Suppressor macrophage treated with lipopolysaccharide for 4 hours (primary cell): ENCODE data around the gene TBCK.
A peak's percentile ranks its signal among the peaks of the same experiment; 100 is the strongest.
"Not testable (repeated sequence)": the region's sequence is repeated elsewhere in the genome, so short reads cannot be mapped to it uniquely, and the experiment has no call there.

ENCODE experiments used
- DNase-seq: peaks from one replicate; pipeline ENCODE4 v3.0.0-alpha.2; 2020

Gene TBCK

DNA sequence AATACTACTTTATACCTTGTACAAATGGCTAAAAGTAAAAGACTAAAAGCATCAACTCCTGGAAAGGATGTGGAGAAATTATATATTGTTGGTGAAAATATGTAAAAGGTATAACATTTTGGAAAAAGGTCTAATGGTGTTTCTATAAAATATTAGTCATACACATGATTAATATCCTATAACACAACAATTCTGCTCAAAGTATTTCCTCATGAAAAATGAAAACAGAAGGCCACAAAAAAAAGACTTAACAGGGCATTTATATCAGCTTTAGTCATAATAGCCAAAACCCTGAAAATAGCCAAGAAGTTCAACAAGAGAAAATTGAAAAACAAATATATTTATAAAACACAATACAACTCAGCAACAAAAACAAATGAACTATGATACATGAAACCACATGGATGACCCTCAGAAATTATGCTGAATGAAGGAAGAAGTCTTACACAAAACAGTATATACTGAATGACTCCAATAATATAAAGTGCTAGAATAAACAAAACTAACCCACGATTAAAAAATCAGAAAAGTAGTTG lies 38.8 kb downstream of the TBCK start:
- DNase-seq, result no peak

DNA sequence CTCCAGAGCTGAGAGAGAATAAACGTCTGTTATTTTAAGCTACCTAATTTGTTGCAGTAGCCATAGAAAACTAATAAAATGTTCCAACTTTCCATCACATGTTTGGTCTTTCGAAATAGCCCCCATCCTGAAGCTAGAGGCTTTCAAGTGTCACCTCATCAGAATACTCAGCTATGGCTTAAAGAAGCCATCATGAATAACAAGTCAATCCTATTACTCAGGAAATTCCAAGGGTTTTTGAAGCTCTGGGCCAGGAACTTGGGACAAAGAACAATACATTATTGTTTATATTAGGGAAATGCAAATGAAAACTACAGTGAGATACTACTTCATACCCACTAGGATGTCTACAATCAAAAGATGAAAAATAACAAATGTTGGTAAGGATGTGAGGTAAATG lies 42.2 kb downstream of the TBCK start:
- no peak for DNase-seq

DNA sequence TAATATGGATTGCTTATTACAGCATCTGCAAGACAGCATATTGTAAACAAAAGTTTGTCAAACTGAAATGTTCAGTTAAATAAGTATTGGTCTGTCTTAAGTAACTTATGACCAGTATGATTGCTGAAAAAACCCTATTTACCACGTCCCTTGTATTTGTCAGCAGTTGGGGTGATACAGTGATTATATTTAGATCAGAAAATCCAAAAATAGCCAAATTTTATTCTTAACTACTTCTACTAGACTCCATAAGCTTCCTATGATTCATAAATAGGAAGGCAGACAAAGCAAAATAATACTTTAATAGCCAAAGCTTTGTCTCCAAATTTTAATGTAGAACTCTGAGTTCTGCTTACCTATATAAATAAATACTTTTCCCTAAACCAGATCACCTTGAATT lies 45.3 kb downstream of the TBCK start:
- no peak for DNase-seq

DNA sequence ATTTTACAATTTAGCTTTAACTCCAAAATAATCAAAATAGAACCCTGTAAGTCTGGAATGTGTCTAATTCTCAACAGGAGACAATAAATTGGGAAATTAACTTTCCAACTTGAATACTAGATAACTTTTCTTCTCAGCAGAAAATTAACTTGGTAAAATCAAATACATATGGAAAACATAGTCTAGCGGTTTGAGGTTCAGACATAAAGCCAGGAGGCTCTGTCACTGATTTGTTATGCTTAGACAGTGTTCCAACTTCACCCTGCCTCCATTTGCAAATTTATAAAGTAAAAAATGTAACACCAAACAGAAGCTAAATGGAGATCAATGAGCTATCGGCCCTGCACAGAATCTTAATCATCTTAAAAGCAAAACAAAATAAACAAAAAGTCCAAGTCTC lies 46.3 kb downstream of the TBCK start:
- no peak for DNase-seq

DNA sequence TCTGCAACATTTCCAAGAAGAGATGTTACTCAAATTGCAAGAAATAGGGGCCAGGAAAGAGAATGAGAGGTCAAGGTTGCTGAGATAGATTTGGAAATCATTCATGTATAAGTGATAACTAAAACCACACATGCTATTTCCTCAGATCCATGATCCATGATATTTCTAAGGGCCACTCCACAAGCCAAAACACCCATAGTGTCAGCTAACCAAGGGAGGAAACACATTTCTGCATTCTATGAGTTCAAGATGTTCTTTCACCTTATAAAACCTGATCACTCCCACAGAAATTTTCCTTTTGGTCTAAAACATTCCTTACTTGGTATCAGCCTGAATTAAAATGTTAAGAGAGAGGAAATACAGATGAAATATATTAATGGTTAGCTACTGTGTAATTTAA lies 47.2 kb downstream of the TBCK start:
- no peak for DNase-seq

DNA sequence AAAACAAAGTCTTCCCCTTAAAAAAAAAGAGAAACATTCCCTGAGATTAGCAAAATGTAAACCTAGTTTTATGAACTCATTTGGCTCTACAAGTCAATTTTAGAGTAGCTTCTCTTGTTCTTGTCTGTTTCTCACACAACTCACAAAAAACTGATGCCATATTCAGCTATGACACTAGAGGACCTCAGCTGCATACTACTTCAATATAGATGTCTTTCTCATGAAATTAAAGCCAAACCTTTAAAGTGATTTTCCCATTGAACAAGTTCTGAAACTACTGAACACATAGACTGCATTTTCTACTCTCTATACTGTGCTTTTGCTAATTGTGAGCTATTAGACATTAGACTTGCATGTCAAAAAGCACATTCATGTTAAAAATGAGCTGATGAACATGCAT lies 49.8 kb downstream of the TBCK start:
- peak; percentile 31 for DNase-seq

DNA sequence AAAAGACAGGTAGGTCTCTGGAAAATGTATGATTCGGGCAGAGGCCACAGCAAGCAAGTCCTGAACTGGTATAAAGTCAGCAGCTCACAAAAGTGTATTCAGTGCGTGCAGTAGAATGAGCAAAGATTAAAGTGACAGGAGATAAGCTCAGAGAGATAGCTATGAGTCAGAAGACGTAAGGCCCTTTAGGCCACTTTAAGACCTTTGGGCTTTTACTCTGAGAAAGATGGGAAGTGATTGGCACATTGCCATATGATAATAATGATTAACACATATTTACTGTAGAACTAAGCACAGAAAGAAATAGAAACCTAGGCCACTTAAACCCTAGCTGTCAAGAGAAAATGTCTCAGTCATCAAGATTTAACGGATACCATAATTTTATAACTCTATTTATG lies 51.7 kb downstream of the TBCK start:
- peak; percentile 4 for DNase-seq

DNA sequence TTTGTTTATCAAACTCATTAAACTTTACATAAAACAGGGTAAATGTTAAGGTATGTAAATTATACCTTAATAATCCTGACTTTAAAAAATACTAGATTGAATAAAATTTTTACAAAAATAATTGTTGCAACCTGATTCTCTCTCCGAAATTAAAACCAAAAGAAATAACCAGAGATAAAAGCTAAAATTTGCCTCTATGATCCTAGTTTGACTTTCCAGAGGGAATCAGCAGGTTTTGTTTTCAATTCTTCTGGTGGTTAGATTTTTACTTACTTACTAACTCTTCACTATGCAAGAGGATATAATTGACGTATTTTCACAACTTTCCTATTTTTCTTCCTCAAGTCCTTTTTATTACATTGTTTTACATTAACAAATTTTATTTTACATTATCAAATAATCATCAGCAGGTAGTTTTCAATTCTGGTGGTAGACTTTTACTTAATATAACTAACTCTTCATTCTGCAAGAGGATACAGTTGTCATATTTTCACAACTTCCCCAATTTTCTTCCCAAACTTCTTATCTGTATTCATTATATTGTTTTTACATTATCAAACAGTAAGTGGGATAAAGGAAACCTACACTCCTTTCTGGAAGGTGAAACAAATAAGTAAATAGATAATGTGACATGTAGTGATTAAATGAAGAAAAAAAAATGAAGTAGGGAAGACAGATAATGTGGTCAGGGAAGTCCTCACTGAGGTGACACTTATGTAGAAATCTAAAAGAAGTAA lies 52.2 kb downstream of the TBCK start:
- DNase-seq, result no peak

DNA sequence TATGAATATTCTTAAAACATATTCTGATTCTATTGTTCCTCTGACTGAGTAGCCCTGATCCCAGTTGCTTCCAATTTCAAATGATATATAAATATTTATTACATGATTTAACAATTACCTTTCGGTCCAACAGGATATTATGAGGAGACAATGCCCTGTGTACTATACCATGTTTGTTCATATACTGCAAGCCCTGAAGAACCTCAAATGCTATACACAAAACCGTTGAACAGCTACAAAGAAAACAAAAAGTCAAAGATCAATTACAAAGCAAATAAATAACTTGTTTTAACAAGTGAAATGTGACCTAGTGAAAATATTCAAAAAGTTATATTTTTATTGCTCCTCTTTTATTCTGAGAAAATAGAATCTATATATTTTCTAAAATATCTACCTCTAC lies 54.0 kb downstream of the TBCK start:
- DNase-seq, result no peak

DNA sequence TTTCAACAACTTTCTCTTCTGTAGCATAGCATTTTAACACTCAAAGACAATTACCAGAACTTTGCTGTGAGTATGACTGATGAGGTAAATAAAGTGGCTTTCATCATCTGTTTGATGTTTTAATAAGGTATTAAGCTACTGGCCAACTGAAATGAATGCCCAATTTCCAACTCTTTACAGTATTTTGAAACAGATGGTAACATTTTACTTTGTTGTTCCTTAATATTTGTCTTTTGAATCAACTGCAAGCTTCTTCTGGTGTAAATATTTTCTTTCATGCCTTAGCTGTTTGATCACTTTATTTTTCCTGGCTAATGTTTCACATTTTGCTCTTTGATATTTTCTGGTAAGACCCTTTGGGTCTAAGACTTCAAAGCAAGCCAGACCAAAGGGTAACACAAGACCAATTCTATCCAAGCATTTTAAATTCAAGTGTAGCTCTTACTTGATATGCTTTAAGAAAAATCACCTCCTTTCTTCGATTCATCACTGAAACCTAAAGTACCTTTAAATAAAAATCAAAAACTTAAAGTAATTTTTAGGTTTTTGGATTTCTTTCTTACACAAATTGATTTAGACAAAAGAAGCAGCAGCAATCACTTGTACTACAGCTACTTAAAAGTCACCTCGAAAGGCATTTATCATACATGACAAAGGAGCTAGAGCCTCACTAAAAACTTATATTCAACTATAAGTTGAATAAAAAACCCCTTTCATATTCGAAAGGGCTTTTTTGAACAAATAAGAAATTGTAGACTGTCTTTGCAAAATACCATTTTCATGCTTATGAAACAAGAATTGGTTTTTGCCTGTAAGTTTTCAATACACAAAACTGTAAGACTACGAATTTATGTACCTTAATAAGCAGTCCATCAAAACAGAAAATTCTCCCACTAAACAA lies 57.6 kb downstream of the TBCK start:
- no peak for DNase-seq

DNA sequence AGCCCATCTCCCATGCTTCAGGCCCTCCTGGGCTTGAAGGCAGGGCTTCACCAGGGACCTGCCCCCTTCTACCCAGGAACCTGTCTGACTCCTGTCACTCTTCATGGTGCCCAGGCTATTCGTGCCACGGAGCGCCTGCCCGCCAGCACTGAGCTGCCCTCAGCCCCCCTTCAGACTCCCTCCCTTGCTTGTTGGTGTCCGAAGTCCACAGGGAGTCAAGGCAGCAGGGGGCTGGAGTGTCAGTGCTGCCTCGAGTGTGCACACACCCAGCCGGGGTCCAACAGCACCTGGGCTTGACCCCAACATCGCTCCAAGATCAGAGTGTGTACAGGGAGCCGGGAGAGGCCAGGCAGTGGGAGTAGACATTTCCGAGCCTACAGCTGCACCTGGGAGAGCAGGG lies 59.8 kb downstream of the TBCK start:
- DNase-seq, result no peak

DNA sequence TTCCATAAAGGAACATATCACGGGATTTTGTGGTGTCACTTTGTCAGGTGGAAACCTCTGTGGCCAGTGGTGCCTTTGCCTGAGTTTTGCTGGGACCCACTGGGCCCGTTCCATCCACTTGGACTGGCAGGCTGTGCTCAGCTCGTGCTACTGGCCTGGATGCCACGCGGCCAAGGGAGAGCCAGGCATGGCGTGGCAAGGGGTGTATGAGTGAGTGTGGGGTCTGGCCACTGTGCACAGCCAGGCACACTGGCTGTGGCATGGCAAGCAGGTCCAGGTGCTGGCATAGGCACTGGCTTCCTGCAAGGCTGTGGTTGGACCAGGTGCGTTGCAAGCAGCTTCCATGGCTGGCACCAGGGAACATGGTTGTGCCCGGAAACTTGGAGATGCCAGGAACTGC lies 60.8 kb downstream of the TBCK start:
- no peak for DNase-seq

DNA sequence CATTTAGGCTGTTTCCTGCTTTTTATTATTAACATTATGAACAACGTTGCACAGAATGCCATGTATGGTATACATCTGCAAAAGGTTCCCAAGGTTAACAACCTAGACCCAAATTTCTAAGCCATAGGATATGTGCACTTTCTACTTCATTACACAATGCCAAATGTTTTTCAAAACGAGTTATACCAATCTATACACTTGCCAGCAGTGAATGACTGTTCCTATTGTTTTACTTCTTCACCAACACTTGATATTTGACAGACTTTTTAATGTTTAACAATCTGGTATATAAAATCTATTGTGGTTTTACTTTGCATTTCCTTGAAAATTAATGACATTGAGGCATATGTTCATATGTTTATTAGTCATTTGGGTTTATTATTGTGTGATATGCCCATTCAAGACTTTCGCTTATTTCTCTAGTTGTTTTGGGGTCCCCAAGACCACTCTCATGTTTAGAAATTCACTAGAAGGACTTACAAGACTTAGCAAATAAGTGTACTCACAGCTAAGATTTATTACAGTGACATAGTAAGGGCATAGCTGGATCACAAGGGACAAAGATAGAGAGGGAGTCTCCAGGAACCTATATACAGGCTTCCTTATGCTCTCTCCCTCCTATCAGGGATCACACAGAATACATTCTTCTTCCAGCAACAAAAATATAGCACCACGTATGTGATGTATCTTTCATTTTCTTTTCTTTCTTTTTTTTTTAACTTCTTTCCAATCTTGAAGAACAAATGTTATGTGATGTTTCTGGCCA lies 62.5 kb downstream of the TBCK start:
- DNase-seq, result no peak

DNA sequence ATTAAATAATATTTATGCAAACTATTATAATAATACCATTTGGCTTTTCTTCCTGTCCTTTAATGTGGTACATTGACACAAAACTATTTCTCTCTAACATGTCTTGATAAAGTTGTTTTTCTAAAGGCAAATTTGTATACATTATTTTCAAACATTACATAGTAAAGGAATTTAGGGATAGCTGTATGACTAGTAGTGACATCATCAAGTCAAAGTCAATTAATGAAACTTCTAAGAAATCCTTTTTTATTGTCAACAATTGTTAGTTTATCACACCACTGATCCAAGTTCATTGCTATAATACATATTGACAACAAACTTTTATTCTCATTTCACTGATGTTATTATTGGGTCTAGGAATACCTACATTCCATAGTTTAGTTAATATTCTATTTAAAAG lies 68.4 kb downstream of the TBCK start:
- no peak for DNase-seq

DNA sequence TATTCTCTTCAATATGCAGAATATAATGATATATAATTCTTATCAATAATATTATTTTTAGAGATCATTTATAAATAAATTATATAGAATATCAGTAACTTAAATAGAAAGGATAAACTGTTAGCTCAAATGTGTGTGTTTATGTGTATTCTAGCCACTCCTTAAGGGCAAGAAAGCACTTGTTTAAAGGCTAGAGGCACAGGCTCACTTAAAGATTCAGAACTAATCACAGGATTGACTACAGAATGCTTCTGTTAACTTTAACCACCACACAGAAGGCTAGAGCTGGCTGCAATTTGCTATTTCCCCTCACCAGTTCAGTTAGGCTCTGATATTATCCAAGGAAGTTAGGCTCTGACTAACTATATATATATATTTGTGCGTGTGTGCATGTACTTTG lies 69.6 kb downstream of the TBCK start:
- DNase-seq, result no peak

DNA sequence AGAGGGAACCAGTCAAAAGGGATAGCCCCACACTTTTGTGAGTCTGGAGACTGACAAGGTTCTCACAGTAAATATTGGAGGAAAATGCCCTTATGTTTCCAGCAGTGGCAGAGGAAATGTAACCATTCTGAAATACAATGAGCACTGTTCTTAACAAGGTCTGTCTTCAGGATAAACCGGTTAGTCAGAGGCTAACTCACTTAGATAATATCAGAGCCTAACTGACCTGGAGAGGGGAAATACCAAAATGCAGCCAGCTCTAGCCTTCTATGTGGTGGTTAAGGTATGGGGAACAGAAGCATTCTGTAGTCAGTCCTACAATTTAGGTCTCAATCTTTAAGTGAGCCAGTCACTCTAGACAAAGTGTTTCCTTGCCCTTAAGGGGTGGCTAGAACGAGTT lies 70.8 kb downstream of the TBCK start:
- DNase-seq, result no peak

DNA sequence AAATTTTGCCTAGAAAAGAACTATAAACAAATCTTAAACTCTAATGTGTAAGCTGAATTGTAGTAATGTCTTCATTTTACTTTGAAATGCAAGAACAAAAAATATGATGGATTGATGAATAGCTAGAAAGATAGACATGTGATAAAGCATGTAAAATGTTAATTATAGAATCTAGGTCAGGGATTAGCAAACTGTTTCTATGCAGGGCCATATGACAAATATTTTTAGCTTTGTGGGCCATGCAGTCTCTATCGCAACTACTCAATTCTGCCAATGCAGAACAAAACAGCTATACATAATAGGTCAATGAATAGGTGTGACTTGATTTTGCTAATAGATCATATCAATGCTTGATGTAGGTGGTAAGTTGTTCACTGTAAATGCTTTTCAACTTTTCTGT lies 75.3 kb downstream of the TBCK start:
- no peak for DNase-seq

DNA sequence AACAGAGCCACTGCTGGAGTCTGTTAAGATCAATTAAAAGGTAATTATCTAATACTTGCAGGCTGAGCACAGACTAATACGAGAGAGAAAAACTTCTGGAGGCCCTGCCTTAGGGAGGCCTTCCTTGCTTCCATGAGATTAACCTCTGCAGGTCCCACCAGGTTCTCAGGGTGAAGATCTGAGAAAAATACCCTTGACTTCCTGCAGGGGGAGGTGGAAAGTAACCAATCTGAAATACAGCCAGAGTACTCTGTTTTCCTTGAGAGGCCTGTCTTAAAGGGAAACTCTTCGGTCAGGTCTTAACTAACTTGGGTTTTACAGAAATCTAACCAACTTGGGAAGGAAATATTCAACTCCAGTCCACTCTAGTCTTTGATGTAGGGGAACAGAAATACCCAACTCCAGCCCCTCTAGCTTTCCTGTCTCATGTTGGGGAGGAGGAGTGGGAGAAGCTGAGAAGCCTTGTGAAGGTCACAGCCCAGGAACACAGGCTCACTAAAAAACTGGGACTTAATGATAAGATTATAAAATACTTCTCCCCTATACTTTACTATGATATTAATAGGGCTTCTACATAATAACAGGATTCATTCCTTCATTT lies 77.1 kb downstream of the TBCK start:
- peak; percentile 22 for DNase-seq

DNA sequence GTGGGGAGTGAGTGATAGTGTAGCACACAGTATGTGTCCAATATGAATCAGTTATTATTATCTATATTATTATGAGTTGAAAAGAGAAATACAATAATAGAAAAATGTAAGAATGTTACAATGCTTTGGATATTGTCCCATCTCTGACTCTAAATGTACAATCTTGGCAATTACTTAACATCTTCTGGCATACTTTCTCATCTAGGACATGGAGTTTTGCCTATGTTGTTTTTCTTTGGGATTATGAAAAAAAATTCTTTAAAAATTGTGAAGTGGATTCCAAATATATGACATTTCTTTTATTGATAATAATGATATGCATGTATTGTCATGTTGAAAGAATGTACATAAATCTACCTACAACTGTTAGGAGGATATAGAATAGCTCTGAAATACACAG lies 84.1 kb downstream of the TBCK start:
- no peak for DNase-seq

DNA sequence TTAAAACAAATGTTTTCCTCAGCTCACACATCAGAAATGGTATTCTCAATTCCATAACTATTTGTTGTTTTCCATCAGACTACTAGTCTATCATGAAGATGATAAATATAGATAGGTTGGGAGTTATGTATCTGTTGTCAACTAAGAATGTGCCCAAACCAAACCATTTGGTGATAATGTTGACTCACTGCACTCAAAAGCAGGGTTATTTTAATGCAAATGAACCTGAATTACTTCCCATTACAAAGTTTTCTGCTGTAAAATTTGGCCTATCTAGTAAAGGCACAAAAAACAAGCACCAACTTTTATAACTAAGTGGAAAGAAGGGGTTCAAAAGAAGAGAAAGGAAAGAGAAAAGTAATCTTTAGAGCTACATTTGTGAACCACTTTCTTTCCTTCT lies 93.5 kb downstream of the TBCK start:
- no peak for DNase-seq

DNA sequence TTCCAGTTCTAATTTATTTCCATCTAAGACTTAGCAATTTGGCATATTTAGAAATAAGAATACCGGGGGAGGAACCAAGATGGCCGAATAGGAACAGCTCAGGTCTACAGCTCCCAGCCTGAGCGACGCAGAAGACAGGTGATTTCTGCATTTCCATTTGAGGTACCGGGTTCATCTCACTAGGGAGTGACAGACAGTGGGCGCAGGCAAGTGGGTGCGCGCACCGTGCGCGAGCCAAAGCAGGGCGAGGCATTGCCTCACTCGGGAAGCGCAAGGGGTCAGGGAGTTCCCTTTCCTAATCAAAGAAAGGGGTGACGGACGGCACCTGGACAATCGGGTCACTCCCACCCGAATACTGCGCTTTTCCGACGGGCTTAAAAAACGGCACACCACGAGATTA lies 102.7 kb downstream of the TBCK start:
- not testable (repeated sequence) for DNase-seq

DNA sequence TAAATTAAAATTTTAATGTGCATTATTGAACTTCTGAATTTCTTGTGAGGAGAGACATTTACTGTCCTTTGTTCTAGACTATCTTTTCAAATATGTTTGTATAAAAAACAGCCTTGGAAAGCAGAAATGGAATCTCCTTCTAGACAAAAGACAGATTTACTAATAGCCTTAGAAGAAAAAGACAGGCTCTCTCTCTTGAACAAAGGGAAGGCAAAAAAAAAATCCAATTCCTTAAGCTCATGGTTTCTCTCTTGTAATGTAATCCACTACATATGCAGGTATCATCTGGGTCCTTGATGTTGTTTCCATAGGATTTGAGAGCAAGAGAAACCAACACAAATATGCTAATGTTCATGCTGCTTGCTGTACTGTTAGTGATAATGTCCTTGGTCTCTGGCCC lies 106.0 kb downstream of the TBCK start:
- DNase-seq, result no peak
